Liver (tissue), 3 donors: ENCODE results near the gene SHCBP1.

Experiments
- HNF4G ChIP-seq: IDR thresholded peaks from 2 replicates; pipeline ENCODE4 v1.6.1; 2016; ENCODE audit warnings: antibody characterized with exemption
- NR2F2 ChIP-seq: IDR thresholded peaks from 2 replicates; pipeline ENCODE4 v1.6.1; 2016; ENCODE audit warnings: antibody characterized with exemption
- RAD21 ChIP-seq, 2 donors: IDR thresholded peaks; 2 replicates each; pipeline ENCODE4 v1.6.1; 2016; ENCODE audit warnings: antibody characterized with exemption in 2 of 2, mild to moderate bottlenecking in 2 of 2
- RXRA ChIP-seq, 2 donors: IDR thresholded peaks; 2 replicates each; pipeline ENCODE4 v1.6.1; 2017 to 2018; ENCODE audit warnings: antibody characterized with exemption in 2 of 2, mild to moderate bottlenecking in 1 of 2
- YY1 ChIP-seq: IDR thresholded peaks from 2 replicates; pipeline ENCODE4 v1.6.1; 2016; ENCODE audit warnings: antibody characterized with exemption, mild to moderate bottlenecking
- TF ChIP-seq, protein P1 (sequence below): fragments of 150-350 bp; IDR thresholded peaks from 2 replicates; pipeline ENCODE4 v1.5.1; 2017; ENCODE audit warnings: improper control_type of control experiment, low read depth, low read length; ENCODE audit not compliant: missing input control
- donor health status: healthy.
- donor health status: healthy.

DNA sequence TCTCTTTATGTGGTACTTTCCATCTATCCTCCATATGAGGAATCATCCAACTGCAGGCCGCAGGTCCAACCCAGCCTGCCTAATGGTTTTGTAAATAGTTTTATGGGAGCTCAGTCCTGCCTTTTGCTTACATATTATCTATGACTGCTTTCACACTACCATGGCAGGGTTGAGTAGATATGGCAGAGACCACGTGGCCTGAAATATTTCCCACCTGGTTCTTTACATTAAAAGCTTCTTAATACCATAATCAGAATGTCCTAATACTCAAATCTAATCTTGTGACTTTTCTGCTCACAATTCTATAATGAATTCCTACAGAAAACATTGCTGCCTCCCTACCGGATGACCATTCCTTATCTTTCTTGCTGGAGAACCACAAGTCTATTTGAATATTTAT lies 71.7 kb downstream of the SHCBP1 start:
- TF ChIP-seq RAD21 (IDR thresholded peaks at IDR 0.05): no peak
- TF ChIP-seq, protein P1, sequence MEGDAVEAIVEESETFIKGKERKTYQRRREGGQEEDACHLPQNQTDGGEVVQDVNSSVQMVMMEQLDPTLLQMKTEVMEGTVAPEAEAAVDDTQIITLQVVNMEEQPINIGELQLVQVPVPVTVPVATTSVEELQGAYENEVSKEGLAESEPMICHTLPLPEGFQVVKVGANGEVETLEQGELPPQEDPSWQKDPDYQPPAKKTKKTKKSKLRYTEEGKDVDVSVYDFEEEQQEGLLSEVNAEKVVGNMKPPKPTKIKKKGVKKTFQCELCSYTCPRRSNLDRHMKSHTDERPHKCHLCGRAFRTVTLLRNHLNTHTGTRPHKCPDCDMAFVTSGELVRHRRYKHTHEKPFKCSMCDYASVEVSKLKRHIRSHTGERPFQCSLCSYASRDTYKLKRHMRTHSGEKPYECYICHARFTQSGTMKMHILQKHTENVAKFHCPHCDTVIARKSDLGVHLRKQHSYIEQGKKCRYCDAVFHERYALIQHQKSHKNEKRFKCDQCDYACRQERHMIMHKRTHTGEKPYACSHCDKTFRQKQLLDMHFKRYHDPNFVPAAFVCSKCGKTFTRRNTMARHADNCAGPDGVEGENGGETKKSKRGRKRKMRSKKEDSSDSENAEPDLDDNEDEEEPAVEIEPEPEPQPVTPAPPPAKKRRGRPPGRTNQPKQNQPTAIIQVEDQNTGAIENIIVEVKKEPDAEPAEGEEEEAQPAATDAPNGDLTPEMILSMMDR: no peak
- TF ChIP-seq YY1: no peak
- TF ChIP-seq RXRA (IDR thresholded peaks at IDR 0.05): no peak
- no peak for TF ChIP-seq NR2F2
- no peak for TF ChIP-seq HNF4G
